Body of pancreas (tissue), 4 donors: Measurements from ENCODE around the gene ANKRD55.
"Not testable (repeated sequence)": the region's sequence is repeated elsewhere in the genome, so short reads cannot be mapped to it uniquely, and the experiment has no call there.

Experiments
- CTCF ChIP-seq, 7 experiments: fragments of 450-650 bp in 4 of 7; fragments of 200-600 bp in 3 of 7; sonication (generic) in 3 of 7; IDR thresholded peaks; one replicate each; pipeline ENCODE4 v1.5.1; 2016 to 2019; ENCODE audit warnings: antibody characterized with exemption in 7 of 7
- POLR2A ChIP-seq, 3 donors: fragments of 450-650 bp; IDR thresholded peaks; one replicate each; pipeline ENCODE4 v1.6.1; 2016; ENCODE audit warnings: antibody characterized with exemption in 3 of 3, mild to moderate bottlenecking in 2 of 3

GRCh38 chr5:56213886-56214535, 19.1 kb downstream of the ANKRD55 start:
- not testable (repeated sequence) for TF ChIP-seq POLR2A, CTCF (IDR thresholded peaks at IDR 0.05)
